ENCODE measurements around the gene ERG. TPM values are rescaled to one million over a fixed set of nuclear protein-coding genes. Genes with fewer than 3 reads are reported as not detected.

Gene ERG
- total RNA-seq, 1 experiment from 2014 or later: 4.5 TPM

DNA sequence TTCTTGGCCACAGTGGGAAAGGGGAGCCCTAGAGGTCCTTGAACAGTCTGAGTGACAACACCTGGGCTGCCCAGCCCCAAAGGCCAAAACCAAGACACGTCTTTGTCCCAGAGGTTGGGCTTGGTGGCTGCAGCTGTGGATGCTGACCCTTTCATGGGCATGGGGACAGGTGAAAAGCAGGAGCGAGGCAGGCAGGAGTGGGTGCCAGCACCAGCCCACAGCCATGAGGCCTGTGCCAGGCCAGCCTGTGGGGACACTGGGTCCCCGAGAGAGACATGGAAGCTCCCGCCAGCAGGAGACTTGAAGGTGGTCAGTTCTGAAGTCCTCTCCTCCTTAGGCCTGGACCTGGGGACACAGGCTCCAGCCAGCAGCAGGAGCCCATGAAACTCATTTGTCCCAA lies 142.9 kb downstream of the ERG start (continued):
- no peak for TF ChIP-seq ERG (CRISPR knock-in tag; IDR thresholded peaks at IDR 0.05)
- TF ChIP-seq, protein P1, sequence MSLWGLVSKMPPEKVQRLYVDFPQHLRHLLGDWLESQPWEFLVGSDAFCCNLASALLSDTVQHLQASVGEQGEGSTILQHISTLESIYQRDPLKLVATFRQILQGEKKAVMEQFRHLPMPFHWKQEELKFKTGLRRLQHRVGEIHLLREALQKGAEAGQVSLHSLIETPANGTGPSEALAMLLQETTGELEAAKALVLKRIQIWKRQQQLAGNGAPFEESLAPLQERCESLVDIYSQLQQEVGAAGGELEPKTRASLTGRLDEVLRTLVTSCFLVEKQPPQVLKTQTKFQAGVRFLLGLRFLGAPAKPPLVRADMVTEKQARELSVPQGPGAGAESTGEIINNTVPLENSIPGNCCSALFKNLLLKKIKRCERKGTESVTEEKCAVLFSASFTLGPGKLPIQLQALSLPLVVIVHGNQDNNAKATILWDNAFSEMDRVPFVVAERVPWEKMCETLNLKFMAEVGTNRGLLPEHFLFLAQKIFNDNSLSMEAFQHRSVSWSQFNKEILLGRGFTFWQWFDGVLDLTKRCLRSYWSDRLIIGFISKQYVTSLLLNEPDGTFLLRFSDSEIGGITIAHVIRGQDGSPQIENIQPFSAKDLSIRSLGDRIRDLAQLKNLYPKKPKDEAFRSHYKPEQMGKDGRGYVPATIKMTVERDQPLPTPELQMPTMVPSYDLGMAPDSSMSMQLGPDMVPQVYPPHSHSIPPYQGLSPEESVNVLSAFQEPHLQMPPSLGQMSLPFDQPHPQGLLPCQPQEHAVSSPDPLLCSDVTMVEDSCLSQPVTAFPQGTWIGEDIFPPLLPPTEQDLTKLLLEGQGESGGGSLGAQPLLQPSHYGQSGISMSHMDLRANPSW (CRISPR knock-in tag; conservative IDR thresholded peaks at IDR 0.05; ENCODE audit: low read depth): no peak
- no peak for TF ChIP-seq OVOL2 (CRISPR knock-in tag; IDR thresholded peaks at IDR 0.05; ENCODE audit: borderline replicate concordance)
- no peak for TF ChIP-seq NFE2L1 (CRISPR knock-in tag; IDR thresholded peaks at IDR 0.05)
- no peak for TF ChIP-seq CTCF (IDR thresholded peaks at IDR 0.05)
- no peak for TF ChIP-seq ZNF219 (CRISPR knock-in tag; IDR thresholded peaks at IDR 0.05; ENCODE audit: borderline replicate concordance)
- TF ChIP-seq, protein P2, sequence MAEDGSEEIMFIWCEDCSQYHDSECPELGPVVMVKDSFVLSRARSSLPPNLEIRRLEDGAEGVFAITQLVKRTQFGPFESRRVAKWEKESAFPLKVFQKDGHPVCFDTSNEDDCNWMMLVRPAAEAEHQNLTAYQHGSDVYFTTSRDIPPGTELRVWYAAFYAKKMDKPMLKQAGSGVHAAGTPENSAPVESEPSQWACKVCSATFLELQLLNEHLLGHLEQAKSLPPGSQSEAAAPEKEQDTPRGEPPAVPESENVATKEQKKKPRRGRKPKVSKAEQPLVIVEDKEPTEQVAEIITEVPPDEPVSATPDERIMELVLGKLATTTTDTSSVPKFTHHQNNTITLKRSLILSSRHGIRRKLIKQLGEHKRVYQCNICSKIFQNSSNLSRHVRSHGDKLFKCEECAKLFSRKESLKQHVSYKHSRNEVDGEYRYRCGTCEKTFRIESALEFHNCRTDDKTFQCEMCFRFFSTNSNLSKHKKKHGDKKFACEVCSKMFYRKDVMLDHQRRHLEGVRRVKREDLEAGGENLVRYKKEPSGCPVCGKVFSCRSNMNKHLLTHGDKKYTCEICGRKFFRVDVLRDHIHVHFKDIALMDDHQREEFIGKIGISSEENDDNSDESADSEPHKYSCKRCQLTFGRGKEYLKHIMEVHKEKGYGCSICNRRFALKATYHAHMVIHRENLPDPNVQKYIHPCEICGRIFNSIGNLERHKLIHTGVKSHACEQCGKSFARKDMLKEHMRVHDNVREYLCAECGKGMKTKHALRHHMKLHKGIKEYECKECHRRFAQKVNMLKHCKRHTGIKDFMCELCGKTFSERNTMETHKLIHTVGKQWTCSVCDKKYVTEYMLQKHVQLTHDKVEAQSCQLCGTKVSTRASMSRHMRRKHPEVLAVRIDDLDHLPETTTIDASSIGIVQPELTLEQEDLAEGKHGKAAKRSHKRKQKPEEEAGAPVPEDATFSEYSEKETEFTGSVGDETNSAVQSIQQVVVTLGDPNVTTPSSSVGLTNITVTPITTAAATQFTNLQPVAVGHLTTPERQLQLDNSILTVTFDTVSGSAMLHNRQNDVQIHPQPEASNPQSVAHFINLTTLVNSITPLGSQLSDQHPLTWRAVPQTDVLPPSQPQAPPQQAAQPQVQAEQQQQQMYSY (CRISPR knock-in tag; IDR thresholded peaks at IDR 0.05): no peak
- no peak for TF ChIP-seq MLX (CRISPR knock-in tag; IDR thresholded peaks at IDR 0.05)
- TF ChIP-seq GRHL2 (CRISPR knock-in tag; IDR thresholded peaks at IDR 0.05; ENCODE audit: insufficient replicate concordance, severe bottlenecking): no peak
- TF ChIP-seq, protein P3, sequence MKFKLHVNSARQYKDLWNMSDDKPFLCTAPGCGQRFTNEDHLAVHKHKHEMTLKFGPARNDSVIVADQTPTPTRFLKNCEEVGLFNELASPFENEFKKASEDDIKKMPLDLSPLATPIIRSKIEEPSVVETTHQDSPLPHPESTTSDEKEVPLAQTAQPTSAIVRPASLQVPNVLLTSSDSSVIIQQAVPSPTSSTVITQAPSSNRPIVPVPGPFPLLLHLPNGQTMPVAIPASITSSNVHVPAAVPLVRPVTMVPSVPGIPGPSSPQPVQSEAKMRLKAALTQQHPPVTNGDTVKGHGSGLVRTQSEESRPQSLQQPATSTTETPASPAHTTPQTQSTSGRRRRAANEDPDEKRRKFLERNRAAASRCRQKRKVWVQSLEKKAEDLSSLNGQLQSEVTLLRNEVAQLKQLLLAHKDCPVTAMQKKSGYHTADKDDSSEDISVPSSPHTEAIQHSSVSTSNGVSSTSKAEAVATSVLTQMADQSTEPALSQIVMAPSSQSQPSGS (CRISPR knock-in tag; IDR thresholded peaks at IDR 0.05; ENCODE audit: borderline replicate concordance, low read depth): no peak

DNA sequence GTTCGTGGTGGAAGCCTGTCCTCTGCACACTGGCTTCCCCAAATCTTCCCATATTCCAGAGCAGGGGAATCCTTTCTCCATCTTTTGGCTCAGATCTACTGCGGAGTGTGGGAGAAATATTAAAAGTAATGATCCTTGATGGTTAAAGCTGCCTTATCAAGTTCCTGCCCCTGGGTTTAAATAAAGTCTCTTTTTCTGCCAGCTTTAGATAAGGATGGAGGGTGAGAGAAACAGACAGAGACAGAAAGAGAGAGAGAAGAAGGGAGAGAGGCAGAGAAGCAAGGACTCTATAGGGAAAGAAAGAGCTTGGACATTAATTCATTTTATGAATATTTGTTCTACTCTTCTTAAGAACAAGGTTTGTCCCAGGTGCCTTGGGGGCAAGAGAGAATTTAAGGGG lies 143.5 kb downstream of the ERG start:
- TF ChIP-seq PRRX2 (CRISPR knock-in tag; IDR thresholded peaks at IDR 0.05) (no peak), ZNF416 (CRISPR knock-in tag; IDR thresholded peaks at IDR 0.05) (no peak), FOXP1 (CRISPR knock-in tag; IDR thresholded peaks at IDR 0.05; ENCODE audit: borderline replicate concordance) (no peak), ZBTB43 (CRISPR knock-in tag; IDR thresholded peaks at IDR 0.05) (no peak), TEAD1 (CRISPR knock-in tag; IDR thresholded peaks at IDR 0.05) (no peak)
- H3K27ac Mint-ChIP-seq: no peak overlapping the region
- POLR2A ChIA-PET: no interaction called here
- H3K27me3 Mint-ChIP-seq (ENCODE audit: low read depth): peaks cover 30% of the 10 kb centered on the region
- H3K4me1 Mint-ChIP-seq: peaks cover 32% of the 10 kb centered on the region
- H3K4me3 Mint-ChIP-seq: no peak overlapping the region
- ATAC-seq: no peak
- H3K9me3 Mint-ChIP-seq: peaks cover 14% of the 10 kb centered on the region
- DNase-seq (ENCODE audit: low spot score): no peak
- CTCF ChIA-PET: interaction anchor here (1.0 to 4.1 kb wide), 6 partner anchors 84 to 596 kb away, joined by 3 to 55 read pairs (median 4); no protein-coding TSS in a partner anchor
- H3K36me3 Mint-ChIP-seq: no peaks in the 10 kb centered on the region

Measured in WTC11 (cell line).